HepG2 (cell line): ENCODE data around the gene TMEM11. TPM values are rescaled to one million over a fixed set of nuclear protein-coding genes. Genes with fewer than 3 reads are reported as not detected.

Experiments used
- BATF2 ChIP-seq: sonication (generic); formaldehyde crosslinking; IDR thresholded peaks from 2 replicates; pipeline ENCODE4 v1.8.0; 2022; ENCODE audit warnings: mild to moderate bottlenecking, missing genetic modification reagents, moderate library complexity
- CCDC6 ChIP-seq: sonication (generic); formaldehyde crosslinking; IDR thresholded peaks from 2 replicates; pipeline ENCODE4 v1.8.1; 2022; ENCODE audit warnings: mild to moderate bottlenecking, missing genetic modification reagents, moderate library complexity
- DR1 ChIP-seq: sonication (generic); formaldehyde crosslinking; IDR thresholded peaks from 2 replicates; pipeline ENCODE4 v1.8.0; 2021; ENCODE audit warnings: mild to moderate bottlenecking, missing genetic modification reagents, inconsistent platforms
- DRAP1 ChIP-seq: IDR thresholded peaks from 2 replicates; pipeline ENCODE4 v1.6.1; 2016; ENCODE audit warnings: missing genetic modification reagents, missing compliant biosample characterization
- FOSL2 ChIP-seq: sonication (generic); formaldehyde crosslinking; IDR thresholded peaks from 2 replicates; pipeline ENCODE4 v1.4.0; 2020; ENCODE audit warnings: missing genetic modification reagents
- KAT7 ChIP-seq: IDR thresholded peaks from 2 replicates; pipeline ENCODE4 v1.6.1; 2018; ENCODE audit warnings: borderline replicate concordance, missing compliant biosample characterization
- KDM4B ChIP-seq: sonication (generic); formaldehyde crosslinking; IDR thresholded peaks from 2 replicates; pipeline ENCODE4 v1.4.0; 2020; ENCODE audit warnings: missing genetic modification reagents
- MED8 ChIP-seq: sonication (generic); formaldehyde crosslinking; IDR thresholded peaks from 2 replicates; pipeline ENCODE4 v1.8.1; 2023; ENCODE audit warnings: mild to moderate bottlenecking, missing genetic modification reagents; ENCODE audit not compliant: insufficient replicate concordance
- SP2 ChIP-seq: sonication (generic); formaldehyde crosslinking; IDR thresholded peaks from 2 replicates; pipeline ENCODE4 v1.5.1; 2020; ENCODE audit warnings: mild to moderate bottlenecking, missing genetic modification reagents
- TGIF2 ChIP-seq: IDR thresholded peaks from 2 replicates; pipeline ENCODE4 v1.6.1; 2016; ENCODE audit warnings: control low read depth, missing compliant biosample characterization
- U2AF1 ChIP-seq: fragments of 200-400 bp; formaldehyde crosslinking; optimal IDR thresholded peaks from 2 replicates; pipeline ENCODE3; 2017; ENCODE audit warnings: mild to moderate bottlenecking, low read depth, low read length
- ZFP36L1 ChIP-seq: sonication (generic); formaldehyde crosslinking; IDR thresholded peaks from 2 replicates; pipeline ENCODE4 v1.8.0; 2022; ENCODE audit warnings: mild to moderate bottlenecking, missing genetic modification reagents, moderate library complexity
- ZFYVE20 ChIP-seq: sonication (generic); formaldehyde crosslinking; IDR thresholded peaks from 2 replicates; pipeline ENCODE4 v1.8.0; 2023; ENCODE audit warnings: low read depth, mild to moderate bottlenecking, moderate library complexity, missing genetic modification reagents, borderline replicate concordance
- ZHX2 ChIP-seq, 2 experiments: sonication (generic) in 1 of 2; formaldehyde crosslinking in 1 of 2; IDR thresholded peaks; 2 replicates each; pipeline versions ENCODE4 v1.6.1 to v1.9.0; 2014 to 2022; ENCODE audit warnings: antibody characterized with exemption in 1 of 2, borderline replicate concordance in 1 of 2, inconsistent platforms in 1 of 2, low read depth in 1 of 2, missing genetic modification reagents in 1 of 2
- ZNF207 ChIP-seq: fragments of 450-650 bp; IDR thresholded peaks from 2 replicates; pipeline ENCODE4 v1.6.1; 2016; ENCODE audit warnings: antibody characterized with exemption, borderline replicate concordance
- ZNF224 ChIP-seq: sonication (generic); formaldehyde crosslinking; IDR thresholded peaks from 2 replicates; pipeline ENCODE4 v1.5.0; 2020; ENCODE audit warnings: mild to moderate bottlenecking, missing genetic modification reagents
- ZNF329 ChIP-seq: sonication (generic); formaldehyde crosslinking; IDR thresholded peaks from 2 replicates; pipeline ENCODE4 v1.9.0; 2021; ENCODE audit warnings: low read depth, mild to moderate bottlenecking, missing genetic modification reagents
- ZNF354B ChIP-seq: sonication (generic); formaldehyde crosslinking; IDR thresholded peaks from 2 replicates; pipeline ENCODE4 v1.8.0; 2022; ENCODE audit warnings: mild to moderate bottlenecking, missing genetic modification reagents
- ZNF607 ChIP-seq: sonication (generic); formaldehyde crosslinking; IDR thresholded peaks from 2 replicates; pipeline ENCODE4 v1.5.1; 2020; ENCODE audit warnings: missing genetic modification reagents, mild to moderate bottlenecking, borderline replicate concordance
- polyA plus RNA-seq, 8 experiments: library from polyadenylated mRNA; depleted of rRNA in 3 of 8; stranded (reverse) in 7 of 8; unstranded in 1 of 8; fragments of >200 nt; fragmentation: Illumina TruSeq in 4 of 8; extraction: Trizol in 4 of 8; gene quantifications; 2 replicates each; pipeline versions ENCODE4 v1.2.1 to v1.2.3, GENCODE V29; 2011 to 2016; ENCODE audit warnings: low read depth in 4 of 8, missing spikeins in 1 of 8, mixed read lengths in 1 of 8; ENCODE audit not compliant: insufficient read depth in 1 of 8
- total RNA-seq, 5 experiments: library from RNA; depleted of rRNA; stranded (reverse); fragments of >200 nt; fragmentation: Illumina TruSeq; extraction: Trizol; gene quantifications; 2 replicates each; pipeline ENCODE4 v1.2.3, GENCODE V29; 2016; ENCODE audit warnings: low read depth in 1 of 5
- TF ChIP-seq, protein P1 (sequence below): sonication (generic); formaldehyde crosslinking; IDR thresholded peaks from 2 replicates; pipeline ENCODE4 v1.4.0; 2020; ENCODE audit warnings: missing genetic modification reagents, borderline replicate concordance

Gene TMEM11
- total and polyA plus RNA-seq, 2 of the 13 experiments (the other 11 are each of a cell fraction or from before 2014, with no cell fraction given), result 18.7 to 35.0 TPM

GRCh38 chr17:21213638-21214014, 335 bp downstream of the TMEM11 start (continued):
- TF ChIP-seq, protein P1, sequence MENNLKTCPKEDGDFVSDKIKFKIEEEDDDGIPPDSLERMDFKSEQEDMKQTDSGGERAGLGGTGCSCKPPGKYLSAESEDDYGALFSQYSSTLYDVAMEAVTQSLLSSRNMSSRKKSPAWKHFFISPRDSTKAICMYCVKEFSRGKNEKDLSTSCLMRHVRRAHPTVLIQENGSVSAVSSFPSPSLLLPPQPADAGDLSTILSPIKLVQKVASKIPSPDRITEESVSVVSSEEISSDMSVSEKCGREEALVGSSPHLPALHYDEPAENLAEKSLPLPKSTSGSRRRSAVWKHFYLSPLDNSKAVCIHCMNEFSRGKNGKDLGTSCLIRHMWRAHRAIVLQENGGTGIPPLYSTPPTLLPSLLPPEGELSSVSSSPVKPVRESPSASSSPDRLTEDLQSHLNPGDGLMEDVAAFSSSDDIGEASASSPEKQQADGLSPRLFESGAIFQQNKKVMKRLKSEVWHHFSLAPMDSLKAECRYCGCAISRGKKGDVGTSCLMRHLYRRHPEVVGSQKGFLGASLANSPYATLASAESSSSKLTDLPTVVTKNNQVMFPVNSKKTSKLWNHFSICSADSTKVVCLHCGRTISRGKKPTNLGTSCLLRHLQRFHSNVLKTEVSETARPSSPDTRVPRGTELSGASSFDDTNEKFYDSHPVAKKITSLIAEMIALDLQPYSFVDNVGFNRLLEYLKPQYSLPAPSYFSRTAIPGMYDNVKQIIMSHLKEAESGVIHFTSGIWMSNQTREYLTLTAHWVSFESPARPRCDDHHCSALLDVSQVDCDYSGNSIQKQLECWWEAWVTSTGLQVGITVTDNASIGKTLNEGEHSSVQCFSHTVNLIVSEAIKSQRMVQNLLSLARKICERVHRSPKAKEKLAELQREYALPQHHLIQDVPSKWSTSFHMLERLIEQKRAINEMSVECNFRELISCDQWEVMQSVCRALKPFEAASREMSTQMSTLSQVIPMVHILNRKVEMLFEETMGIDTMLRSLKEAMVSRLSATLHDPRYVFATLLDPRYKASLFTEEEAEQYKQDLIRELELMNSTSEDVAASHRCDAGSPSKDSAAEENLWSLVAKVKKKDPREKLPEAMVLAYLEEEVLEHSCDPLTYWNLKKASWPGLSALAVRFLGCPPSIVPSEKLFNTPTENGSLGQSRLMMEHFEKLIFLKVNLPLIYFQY (CRISPR knock-in tag), result no peak
- no peak for TF ChIP-seq SP2
- TF ChIP-seq MED8 (CRISPR knock-in tag), result no peak
- 0 out of 2 replicates have a peak, but pooled peaks have one; percentile 20 for TF ChIP-seq ZNF224 (CRISPR knock-in tag)
- TF ChIP-seq ZNF354B (CRISPR knock-in tag), result 0 out of 2 replicates have a peak, but pooled peaks have one; percentile 36
- TF ChIP-seq ZNF207, result no peak
- TF ChIP-seq ZFYVE20 (CRISPR knock-in tag), result 0 out of 2 replicates have a peak, but pooled peaks have one; percentile 33
- TF ChIP-seq TGIF2, result no peak
- TF ChIP-seq KDM4B (CRISPR knock-in tag), result no peak
- TF ChIP-seq ZFP36L1, result 0 out of 2 replicates have a peak, but pooled peaks have one; percentile 56
- TF ChIP-seq ZNF329 (CRISPR knock-in tag), result no peak
- no peak for TF ChIP-seq CCDC6 (CRISPR knock-in tag)
- no peak for TF ChIP-seq DR1 (CRISPR knock-in tag)
- peak; percentile 79 for TF ChIP-seq U2AF1
- TF ChIP-seq BATF2 (CRISPR knock-in tag), result 0 out of 2 replicates have a peak, but pooled peaks have one; percentile 6
- peak; percentile 11; the same call in 1 of the 2 replicates for TF ChIP-seq FOSL2 (CRISPR knock-in tag)
- TF ChIP-seq KAT7 (CRISPR knock-in tag), result 0 out of 2 replicates have a peak, but pooled peaks have one; percentile 73
- no peak for TF ChIP-seq DRAP1
- peak; percentile 46; the same call in 1 of the 2 replicates for TF ChIP-seq ZNF607
- TF ChIP-seq ZHX2 (IDR thresholded peaks at IDR 0.05; ENCODE audit: low read depth), result no peak
- TF ChIP-seq ZHX2 (CRISPR knock-in tag; IDR thresholded peaks at IDR 0.05; ENCODE audit: borderline replicate concordance), result no peak
